ENCODE data around the gene ZBP1.

DNA sequence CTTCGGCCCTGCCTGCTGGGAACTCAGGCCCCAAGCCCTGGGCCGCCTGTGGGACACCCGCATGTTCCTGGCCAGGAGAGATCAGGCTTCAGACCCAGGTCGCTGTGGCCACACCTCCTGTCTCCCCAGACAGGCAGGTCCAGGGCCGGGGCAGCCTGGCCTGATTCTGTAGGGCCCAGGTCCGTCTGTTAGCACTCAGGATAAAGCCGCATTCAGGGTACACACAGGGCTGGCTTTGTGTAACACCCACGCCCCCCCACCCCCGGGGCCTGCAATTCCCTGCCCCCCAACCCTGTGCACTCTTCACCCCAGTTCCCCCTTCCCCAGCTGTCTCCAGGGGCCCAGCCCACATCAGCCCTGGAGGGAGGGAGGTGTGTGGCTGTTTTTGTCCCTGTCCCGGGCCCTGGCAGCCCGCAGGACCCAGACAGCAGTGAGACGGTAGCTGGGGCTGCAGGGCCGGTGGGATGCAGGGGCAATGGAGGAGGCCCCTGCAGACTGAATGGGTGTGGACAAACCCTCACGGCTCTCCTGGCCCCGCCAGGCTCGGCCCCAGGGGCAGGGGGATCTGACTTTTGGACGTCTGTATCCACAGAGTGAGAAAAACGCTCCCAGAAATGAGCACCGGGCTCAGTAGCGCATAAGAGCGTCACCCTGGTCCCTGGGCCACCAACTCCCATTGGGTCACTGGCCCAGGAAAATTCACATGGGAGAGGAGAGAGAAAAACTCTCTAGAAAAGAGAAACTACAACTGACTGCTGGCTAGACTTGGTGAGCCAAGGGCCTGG lies 42.4 kb upstream of the ZBP1 start:
- TF ChIP-seq, protein P1, sequence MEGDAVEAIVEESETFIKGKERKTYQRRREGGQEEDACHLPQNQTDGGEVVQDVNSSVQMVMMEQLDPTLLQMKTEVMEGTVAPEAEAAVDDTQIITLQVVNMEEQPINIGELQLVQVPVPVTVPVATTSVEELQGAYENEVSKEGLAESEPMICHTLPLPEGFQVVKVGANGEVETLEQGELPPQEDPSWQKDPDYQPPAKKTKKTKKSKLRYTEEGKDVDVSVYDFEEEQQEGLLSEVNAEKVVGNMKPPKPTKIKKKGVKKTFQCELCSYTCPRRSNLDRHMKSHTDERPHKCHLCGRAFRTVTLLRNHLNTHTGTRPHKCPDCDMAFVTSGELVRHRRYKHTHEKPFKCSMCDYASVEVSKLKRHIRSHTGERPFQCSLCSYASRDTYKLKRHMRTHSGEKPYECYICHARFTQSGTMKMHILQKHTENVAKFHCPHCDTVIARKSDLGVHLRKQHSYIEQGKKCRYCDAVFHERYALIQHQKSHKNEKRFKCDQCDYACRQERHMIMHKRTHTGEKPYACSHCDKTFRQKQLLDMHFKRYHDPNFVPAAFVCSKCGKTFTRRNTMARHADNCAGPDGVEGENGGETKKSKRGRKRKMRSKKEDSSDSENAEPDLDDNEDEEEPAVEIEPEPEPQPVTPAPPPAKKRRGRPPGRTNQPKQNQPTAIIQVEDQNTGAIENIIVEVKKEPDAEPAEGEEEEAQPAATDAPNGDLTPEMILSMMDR (IDR thresholded peaks at IDR 0.05): no peak
- TF ChIP-seq POLR2A (IDR thresholded peaks at IDR 0.05): no peak
